GM10248 (cell line): Measurements from ENCODE around the gene RBM12.

Experiments
- CTCF ChIA-PET: fragments of 300-600 bp; sonication (Branson Sonifier 250); formaldehyde crosslinking; extraction: SDS; loops from one replicate; lab custom pipeline; 2021; ENCODE audit warnings: antibody characterized with exemption; lab: Yijun Ruan, JAX
- POLR2A ChIA-PET: fragments of 350-650 bp; sonication (Branson Sonifier 250); formaldehyde crosslinking; extraction: SDS; loops from one replicate; lab custom pipeline; 2020; ENCODE audit warnings: antibody characterized with exemption; lab: Yijun Ruan, JAX
- DNase-seq: peaks from one replicate; pipeline ENCODE4 v3.0.0; 2012; ENCODE audit errors: extremely low spot score
- TF ChIP-seq, protein P1 (sequence below): IDR thresholded peaks from 2 replicates; pipeline ENCODE4 v1.5.1; 2012; ENCODE audit warnings: mild to moderate bottlenecking, low read depth; ENCODE audit errors: extremely low read depth, missing control alignments, control extremely low read depth

The RBM12 gene

DNA sequence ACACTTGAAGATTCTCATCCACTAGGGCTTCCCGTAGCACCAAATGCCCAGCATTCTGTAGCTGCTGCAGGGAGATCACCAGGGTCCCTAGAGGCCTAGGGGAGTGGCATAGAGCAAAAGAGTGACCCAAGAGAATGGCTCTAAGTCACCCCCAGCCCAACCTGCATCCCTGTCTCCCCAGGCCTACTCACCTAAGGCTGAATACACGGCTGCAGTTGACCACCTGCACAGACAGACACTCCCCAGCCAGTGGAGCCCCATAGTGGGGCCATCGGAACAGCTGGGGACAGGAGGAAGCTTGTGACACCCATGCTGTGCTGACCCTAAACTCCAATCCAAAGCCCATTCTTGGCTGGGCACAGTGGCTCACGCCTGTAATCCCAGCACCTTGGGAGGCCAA is 58.6 kb downstream of the RBM12 start:
- ChIA-PET POLR2A (no interaction called here), CTCF (interaction anchor here (1.7 to 7.6 kb wide), 3 partner anchors 11 to 278 kb away, joined by 4 to 87 read pairs (median 15); partner anchors contain the start of gene SPAG4)
- no peak for DNase-seq
- TF ChIP-seq, protein P1, sequence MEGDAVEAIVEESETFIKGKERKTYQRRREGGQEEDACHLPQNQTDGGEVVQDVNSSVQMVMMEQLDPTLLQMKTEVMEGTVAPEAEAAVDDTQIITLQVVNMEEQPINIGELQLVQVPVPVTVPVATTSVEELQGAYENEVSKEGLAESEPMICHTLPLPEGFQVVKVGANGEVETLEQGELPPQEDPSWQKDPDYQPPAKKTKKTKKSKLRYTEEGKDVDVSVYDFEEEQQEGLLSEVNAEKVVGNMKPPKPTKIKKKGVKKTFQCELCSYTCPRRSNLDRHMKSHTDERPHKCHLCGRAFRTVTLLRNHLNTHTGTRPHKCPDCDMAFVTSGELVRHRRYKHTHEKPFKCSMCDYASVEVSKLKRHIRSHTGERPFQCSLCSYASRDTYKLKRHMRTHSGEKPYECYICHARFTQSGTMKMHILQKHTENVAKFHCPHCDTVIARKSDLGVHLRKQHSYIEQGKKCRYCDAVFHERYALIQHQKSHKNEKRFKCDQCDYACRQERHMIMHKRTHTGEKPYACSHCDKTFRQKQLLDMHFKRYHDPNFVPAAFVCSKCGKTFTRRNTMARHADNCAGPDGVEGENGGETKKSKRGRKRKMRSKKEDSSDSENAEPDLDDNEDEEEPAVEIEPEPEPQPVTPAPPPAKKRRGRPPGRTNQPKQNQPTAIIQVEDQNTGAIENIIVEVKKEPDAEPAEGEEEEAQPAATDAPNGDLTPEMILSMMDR: no peak

DNA sequence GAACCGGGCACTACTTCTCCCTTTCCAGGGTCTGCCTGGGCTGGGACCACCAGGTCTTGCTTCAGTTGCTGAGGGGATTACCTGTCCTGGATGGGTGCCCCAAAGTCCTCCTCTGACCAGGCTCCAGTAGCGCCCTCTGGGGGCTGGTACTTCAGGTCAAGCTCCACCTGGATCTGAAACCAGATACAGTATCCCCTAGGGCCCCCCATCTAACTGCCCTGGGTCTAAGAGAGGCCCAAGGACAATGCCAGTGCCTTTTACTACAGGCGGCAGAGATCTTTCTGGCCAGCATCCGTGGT is 60.3 kb downstream of the RBM12 start:
- TF ChIP-seq, protein P1: peak; percentile 36
- DNase-seq: no peak
- ChIA-PET CTCF (interaction anchor here (1.0 to 7.6 kb wide), 7 partner anchors 9 to 280 kb away, joined by 3 to 87 read pairs (median 3); partner anchors contain the start of gene SPAG4), POLR2A (no interaction called here)

DNA sequence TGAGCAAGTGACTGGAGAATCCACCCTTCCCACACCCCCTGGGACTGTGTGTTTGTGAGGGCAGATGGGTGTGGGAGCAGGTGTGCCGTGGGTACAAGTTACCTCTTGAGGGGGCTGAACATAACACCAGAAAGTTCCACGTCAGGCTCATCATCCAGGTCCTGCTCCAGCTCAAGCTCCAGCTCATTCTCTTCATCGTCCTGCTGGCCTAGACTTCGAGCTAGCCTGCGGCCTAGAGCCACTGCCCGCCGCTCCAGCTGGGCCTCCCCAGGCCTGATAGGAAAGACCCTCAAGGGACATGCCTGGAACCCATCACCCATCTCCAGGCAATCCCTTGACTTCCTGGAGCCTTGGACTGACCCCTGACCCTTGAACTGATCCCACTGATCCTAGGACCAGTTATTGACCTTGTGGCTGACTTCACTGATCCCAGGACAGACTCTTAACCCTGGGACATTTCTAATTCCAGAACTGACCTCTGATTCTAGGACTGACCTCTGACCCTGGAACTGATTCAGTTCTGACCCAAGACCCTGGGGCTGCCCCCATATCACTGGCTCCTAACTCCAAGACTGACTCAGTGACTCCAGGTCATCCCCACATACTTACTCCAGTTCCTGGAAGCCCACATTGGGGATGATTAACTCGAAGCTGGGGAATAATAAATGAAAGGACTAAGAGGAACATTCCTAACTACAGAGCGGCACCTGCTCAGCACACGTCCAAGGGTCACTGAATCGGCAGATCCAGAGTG is 60.8 kb downstream of the RBM12 start:
- CTCF ChIA-PET: interaction anchor here (1.0 to 7.6 kb wide), 7 partner anchors 9 to 281 kb away, joined by 3 to 87 read pairs (median 3); partner anchors contain the start of gene SPAG4
- POLR2A ChIA-PET: no interaction called here
- DNase-seq: no peak
- TF ChIP-seq, protein P1: no peak

DNA sequence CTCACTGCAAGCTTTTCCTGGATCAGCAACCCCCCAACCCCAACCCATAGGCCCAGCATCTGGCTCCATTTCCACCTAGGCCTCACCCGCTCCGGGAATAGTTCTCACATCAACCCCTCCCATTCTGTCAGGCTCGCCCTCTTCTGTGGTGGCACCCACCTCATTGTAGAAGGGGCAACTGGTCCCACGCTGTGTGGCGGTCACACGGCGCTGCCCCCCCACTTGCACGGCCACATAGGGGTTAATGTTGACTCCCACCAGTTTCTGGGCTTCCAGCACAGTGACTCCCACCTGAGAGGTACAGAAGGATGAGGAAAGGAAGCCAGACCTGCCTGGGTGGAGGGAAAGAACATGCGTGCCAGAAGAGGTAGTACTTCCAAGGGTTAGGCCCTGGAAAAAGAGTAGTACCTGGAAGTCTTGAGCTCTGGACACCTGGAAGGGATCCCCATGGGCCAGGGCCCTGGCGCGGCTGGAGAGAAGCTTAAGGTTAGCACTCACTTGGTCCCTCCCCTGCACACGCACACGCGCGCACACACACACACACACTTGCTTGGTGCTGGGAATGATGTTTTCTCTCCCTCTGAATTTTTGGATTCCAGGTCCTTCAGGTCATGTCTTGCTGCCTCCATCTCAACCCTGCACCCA is 61.7 kb downstream of the RBM12 start:
- CTCF ChIA-PET: interaction anchor here (1.2 to 7.6 kb wide), 3 partner anchors 15 to 139 kb away, joined by 3 to 87 read pairs (median 6); partner anchors contain the start of gene SPAG4
- POLR2A ChIA-PET: no interaction called here
- no peak for DNase-seq
- TF ChIP-seq, protein P1: no peak

DNA sequence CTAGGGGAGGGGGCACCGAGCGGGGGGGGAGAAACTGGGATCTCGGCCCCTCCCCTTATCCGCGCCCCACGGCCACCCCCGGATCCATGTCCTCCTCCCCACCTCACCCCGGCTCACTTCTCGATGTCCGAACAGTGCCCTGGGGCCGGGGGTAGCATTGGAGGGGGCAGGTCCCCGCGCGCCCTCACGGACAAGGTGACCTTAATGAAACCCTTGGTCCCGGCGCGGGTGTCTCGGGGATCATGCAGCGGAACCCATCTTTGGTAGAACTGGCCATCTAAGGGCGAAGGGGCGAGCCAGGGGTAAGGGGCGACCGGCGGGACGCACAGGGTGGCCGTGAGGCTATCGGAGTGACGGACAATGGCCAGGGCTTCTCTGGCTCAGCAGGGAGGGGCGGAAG is 62.7 kb downstream of the RBM12 start:
- TF ChIP-seq, protein P1: no peak
- ChIA-PET POLR2A (no interaction called here), CTCF (interaction anchor here (0.9 to 7.6 kb wide), 5 partner anchors 13 to 352 kb away, joined by 3 to 87 read pairs (median 4); partner anchors contain the start of gene SPAG4)
- DNase-seq: no peak

DNA sequence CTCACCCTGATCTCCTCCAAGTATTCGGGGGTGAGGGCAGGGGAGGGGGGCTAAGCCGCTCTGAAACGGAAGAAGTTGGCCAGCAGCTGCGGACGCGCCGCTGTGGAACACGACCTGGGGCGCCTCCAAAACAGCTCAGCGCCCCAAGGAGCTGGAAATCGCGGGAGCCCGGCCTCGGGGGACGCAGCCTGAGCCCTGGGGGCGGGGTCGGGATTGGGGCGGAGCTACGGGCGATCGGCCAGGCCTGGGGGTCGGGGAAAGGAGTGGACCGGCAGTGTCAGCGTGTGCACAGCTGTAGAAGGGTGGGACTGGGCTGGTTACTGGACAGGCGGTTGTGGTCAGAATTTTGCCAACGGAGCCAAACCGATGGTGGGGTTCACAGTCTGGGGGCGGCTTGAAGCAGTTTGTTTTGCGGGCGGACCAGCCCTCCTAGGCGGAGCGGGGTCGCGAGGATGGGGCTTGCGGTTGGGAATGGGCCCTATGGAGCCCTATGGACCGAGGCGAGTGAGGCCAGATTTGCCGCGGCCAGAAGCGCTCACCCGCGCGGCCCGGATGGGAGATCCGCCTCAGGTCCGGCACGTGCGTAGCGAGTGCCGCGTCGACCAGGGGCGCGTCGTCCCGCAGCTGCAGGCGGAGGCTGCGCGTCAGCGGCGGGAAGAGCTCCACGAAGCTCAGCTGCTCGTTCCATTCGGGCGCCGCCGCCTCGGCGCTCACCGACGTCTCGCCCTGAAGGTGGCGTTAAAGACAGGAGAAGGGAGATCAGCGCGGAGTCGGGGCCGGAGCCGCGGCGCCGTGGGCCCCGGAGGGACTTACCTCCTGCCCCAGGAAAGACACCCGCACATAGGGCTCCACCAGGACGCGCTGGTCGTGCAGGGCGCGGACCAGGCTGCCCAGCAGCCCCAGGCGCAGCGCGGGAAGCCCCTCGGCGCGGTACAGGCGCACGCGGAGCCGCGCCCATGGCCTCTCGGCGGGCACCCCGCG is 63.4 kb downstream of the RBM12 start:
- DNase-seq: peak; percentile 84
- POLR2A ChIA-PET: no interaction called here
- TF ChIP-seq, protein P1: peak; percentile 81
- CTCF ChIA-PET: interaction anchor here (0.6 to 7.6 kb wide), 9 partner anchors 9 to 352 kb away, joined by 3 to 87 read pairs (median 3); partner anchors contain the start of genes ERGIC3 and SPAG4
